ENCODE results near the gene RAB3B.
"Not testable (repeated sequence)": the region's sequence is repeated elsewhere in the genome, so short reads cannot be mapped to it uniquely, and the experiment has no call there.

Gene RAB3B

GRCh38 chr1:51990478-51990965 lies at the start of gene RAB3B:
Gene RAB3B, minus strand, starts transcription at chr1:51990700. Its CDS starts 13,583 bp downstream, at chr1:51977117.
- peak; percentile 51 for DNase-seq

GRCh38 chr1:52037909-52038308 lies 47.4 kb upstream of the RAB3B start:
- DNase-seq: no peak

DNA sequence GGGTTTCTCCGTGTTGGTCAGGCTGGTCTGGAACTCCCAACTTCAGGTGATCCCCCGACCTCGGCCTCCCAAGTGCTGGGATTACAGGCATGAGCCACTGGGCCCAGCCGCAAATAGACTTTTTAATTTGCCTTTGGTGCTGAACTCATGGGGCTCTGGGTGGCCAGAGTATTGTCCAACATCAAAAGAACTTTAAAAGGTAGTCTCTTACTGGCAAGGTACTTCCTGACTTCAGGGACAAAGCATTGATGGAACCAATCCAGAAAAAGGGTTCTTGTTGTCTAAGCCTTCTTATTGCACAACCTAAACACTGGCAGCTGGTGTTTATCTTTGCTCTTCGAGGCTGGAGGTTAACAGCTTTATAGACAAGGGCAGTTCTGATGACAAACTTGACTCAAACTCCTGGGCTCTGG lies 46.9 kb upstream of the RAB3B start:
- DNase-seq: no peak

DNA sequence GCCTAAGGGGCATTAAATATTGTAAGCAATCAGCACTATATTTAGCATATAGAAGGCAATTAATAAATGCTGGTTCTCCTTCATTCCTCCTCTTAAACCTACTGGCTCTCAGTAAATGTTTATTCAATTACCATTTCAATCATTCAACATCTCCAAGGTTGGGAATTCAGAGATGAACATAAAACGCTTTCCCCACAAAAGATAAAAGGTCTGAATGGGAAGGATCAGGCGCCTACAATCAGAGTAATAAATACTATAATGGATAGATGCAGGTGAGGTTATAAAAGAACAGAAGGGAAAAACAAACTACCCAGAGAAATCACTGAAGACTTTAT lies 43.5 kb upstream of the RAB3B start:
- DNase-seq: no peak

- DNase-seq: peak; percentile 92
These were observed 42.9 kb upstream of the RAB3B start, which contains the start of gene KTI12 for GRCh38 chr1:52033190-52034049. Gene KTI12, minus strand, starts transcription at chr1:52033810. Its CDS starts 49 bp downstream, at chr1:52033761.

DNA sequence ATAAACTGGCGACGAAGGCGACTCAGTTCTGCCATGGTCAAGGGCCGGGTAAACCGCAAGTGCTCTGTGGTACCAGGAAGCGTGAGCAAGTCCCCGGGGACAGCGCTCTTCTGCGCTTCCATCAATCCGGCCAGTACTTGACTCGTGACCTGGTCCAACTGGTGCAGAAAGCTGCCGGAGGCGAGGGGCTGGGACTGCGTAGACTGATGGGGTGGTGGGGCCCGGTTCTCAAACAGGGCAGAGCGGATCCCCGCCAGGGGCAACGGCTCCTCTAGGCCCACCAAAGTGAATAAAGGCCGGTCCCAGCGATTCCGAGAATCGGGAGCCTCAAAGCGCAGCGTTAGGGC lies 42.3 kb upstream of the RAB3B start:
- peak; percentile 39 for DNase-seq

GRCh38 chr1:52032124-52032784 lies 41.8 kb upstream of the RAB3B start:
- DNase-seq: no peak

DNA sequence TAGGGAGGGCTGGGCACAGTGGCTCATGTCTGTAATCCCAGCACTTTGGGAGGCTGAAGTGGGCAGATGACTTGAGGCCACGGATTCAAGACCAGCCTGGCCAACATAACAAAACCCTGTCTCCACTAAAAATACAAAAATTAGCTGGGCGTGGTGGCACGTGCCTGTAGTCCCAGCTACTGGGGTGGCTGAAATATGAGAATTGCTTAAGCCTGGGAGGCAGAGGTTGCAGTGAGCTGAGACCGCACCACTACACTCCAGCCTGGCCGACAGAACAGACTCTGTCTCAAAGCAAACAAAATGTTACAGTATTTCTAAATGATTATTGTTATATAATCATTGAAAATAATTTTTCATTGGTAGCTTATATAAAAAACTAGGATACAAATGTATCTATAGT lies 38.3 kb upstream of the RAB3B start:
- DNase-seq: not testable (repeated sequence)

- no peak for DNase-seq
These were observed 37.8 kb upstream of the RAB3B start for GRCh38 chr1:52028328-52028727.

DNA sequence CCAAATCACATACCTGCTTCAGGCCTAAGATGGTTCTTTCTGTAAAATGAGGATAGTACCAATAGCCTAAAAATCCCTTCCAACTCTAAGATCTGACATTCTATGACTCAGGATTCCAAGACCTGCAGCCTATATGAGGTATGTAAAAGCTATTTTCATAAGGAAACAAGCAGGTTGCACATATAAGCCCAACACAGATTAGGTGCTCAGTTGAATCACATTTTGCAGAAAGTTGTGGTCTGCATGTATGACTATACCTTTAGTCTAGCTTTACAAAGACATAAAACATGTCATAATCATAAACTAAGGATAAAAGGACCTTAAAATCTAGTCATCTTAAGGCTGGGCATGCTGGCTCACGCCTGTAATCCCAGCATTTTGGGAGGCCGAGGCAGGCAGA lies 35.8 kb upstream of the RAB3B start:
- no peak for DNase-seq

- DNase-seq: no peak
These were observed 31.6 kb upstream of the RAB3B start for GRCh38 chr1:52022133-52022532.

DNA sequence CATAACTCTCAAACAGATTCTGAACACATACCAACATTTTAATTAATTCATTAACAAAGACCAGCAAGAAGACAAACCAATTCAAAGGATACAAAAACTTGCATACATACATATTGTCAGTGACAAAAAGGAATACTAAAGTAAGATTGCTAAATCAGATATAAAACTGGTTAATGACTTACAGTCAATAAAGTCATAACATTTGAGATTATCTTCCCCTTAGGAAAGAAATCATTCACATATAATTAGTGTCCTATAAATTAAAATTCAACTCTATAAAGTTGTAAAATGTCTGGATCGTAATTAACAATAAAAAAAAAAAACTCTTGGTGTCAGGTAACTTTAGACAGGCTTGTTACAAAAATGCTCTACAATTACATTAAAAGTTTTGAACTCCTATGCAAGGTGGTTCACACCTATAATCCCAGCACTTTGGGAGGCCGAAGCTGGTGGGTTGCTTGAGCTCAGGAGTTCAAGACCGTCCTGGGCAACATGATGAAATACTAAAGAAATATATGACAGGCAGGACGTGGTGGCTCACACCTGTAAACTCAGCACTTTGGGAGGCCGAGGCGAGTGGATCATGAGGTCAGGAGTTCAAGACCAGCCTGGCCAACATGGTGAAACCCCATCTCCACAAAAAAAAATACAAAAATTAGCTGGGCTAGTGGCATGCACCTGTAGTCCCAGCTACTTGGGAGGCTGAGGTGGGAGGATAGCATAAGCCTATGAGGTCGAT lies 17.7 kb upstream of the RAB3B start:
- DNase-seq: no peak

- no peak for DNase-seq
These were observed 16.9 kb upstream of the RAB3B start for GRCh38 chr1:52007215-52008002.

DNA sequence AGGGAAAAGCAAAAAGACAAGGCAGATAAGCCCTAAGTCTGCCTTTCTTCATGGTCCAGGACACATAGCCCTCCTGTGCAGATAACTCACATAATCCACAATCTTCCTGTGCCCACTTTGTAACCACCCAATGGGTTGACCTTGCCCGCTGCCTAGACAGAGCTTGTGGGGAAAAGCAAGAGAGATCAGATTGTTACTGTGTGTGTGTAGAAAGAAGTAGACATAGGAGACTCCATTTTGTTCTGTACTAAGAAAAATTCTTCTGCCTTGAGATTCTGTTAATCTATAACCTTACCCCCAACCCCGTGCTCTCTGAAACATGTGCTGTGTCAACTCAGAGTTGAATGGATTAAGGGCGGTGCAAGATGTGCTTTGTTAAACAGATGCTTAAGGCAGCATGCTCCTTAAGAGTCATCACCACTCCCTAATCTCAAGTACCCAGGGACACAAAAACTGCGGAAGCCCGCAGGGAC lies 15.6 kb upstream of the RAB3B start:
- DNase-seq: not testable (repeated sequence)

DNA sequence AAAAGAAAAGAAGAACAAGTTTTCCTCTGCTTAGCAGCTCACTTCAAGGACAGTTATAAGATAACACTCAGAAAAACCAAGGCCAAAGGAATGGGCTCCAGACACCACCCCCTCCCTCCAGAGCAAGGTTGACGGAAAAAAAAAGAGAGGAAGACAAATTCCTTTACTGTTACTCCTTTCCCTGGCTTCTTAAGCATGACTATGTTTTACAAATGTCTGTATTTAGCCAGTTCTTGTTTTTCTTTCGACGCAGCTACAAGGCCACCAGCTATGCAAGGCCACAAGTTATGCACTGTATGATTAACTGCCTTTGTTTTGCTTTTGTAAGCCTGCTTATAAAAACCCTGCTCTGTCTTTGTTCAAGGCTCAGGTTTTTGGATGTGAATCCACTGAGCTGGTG lies 15.0 kb upstream of the RAB3B start:
- not testable (repeated sequence) for DNase-seq

GRCh38 chr1:52003877-52004276 lies 13.4 kb upstream of the RAB3B start:
- no peak for DNase-seq

- DNase-seq: peak; percentile 29
These were observed 11.8 kb upstream of the RAB3B start for GRCh38 chr1:52002038-52002917.

DNA sequence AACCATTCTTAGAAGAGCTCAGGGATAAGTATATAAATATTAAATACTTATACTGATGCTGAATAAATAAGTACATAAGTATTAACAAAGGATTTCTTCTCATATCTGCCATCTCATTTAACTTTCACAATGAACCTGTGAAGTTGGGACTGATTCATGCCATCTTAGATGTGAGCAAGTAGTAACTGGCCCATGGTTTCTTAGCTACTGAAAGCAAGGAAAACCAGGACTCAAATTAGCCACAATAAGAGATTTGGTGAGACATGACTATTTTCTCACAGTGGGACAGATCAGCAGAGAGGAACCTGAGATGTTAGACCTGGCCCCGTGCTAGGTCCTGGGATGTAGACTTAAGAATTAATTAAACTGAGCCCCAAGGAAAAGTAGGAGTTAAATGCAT lies 8.2 kb upstream of the RAB3B start:
- no peak for DNase-seq

DNA sequence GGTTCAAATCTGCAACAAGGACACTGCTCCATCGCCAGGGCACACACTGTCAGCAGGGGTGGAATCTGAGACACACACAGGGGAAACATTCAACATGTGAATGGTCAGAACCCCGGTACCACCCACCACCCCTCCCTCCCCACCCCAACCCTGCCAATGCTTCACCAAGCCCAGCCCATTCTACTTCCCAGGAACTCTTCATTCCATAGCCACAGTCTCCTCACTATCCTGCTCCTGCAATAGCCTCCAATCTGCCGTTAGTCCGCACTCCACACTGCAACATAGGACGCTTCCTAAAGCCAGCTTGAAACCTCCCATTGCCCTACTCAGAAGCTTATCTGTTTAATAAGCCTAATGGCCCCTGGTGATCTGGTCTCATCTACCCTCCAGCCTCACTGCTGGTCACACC lies 7.5 kb upstream of the RAB3B start:
- no peak for DNase-seq

GRCh38 chr1:51989582-51990477 lies 670 bp downstream of the RAB3B start:
- DNase-seq: no peak
